Testis (tissue), 3 donors: Measurements from ENCODE around the gene TSEN54. TPM values are rescaled to one million over a fixed set of nuclear protein-coding genes. Genes with fewer than 3 reads are reported as not detected.

Experiments used
- DNase-seq: peaks from one replicate; pipeline ENCODE4 v3.0.0-alpha.2; 2019
- H3K27ac ChIP-seq, 2 donors: fragments of 200-600 bp; sonication (generic); one replicate each; pipeline ENCODE4 v1.5.1; 2019
- H3K27me3 ChIP-seq: fragments of 200-600 bp; sonication (generic); one replicate; pipeline ENCODE4 v1.5.1; 2019
- H3K36me3 ChIP-seq: fragments of 200-600 bp; sonication (generic); one replicate; pipeline ENCODE4 v1.5.1; 2017; ENCODE audit warnings: low read depth; ENCODE audit errors: missing control alignments
- H3K4me1 ChIP-seq: fragments of 200-600 bp; sonication (generic); one replicate; pipeline ENCODE4 v1.5.1; 2019
- H3K4me3 ChIP-seq, 2 donors: fragments of 200-600 bp; sonication (generic); one replicate each; pipeline ENCODE4 v1.5.1; 2017 to 2019
- H3K9me3 ChIP-seq: fragments of 200-600 bp; sonication (generic); one replicate; pipeline ENCODE4 v1.5.1; 2017
- CTCF ChIP-seq, 3 experiments: fragments of 450-650 bp in 2 of 3; fragments of 200-600 bp in 1 of 3; sonication (generic) in 1 of 3; IDR thresholded peaks; one replicate each; pipeline ENCODE4 v1.5.1; 2016 to 2019; ENCODE audit warnings: antibody characterized with exemption in 3 of 3, mild to moderate bottlenecking in 2 of 3, moderate library complexity in 1 of 3
- POLR2A ChIP-seq: fragments of 450-650 bp; IDR thresholded peaks from one replicate; pipeline ENCODE4 v1.6.1; 2017; ENCODE audit warnings: antibody characterized with exemption, mild to moderate bottlenecking, moderate library complexity
- WGBS, 2 donors: methylation state at CpG; one replicate each; pipeline ENCODE4 v1.1.5; 2018; 5-methylcytosine and 5-hydroxymethylcytosine counted together
- intact Hi-C: fragments of 100-400 bp; cut with DNase I; formaldehyde crosslinking; loops from one replicate; pipeline ENCODE4 v1.15.1; 2023; ENCODE audit warnings: low total_unique reads
- polyA plus RNA-seq: library from polyadenylated mRNA; stranded (reverse); fragments of 350-450 nt; fragmentation: Illumina TruSeq; extraction: RNeasy Lipid Tissue Mini Kit (QIAGEN cat#74804); gene quantifications from one replicate; pipeline ENCODE4 v1.2.3, GENCODE V29; 2014; ENCODE audit warnings: low read depth, low replicate concordance; ENCODE audit not compliant: insufficient read depth
- total RNA-seq, 2 donors: library from RNA; depleted of rRNA; stranded (reverse); fragments of >200 nt; gene quantifications; one replicate each; pipeline ENCODE4 v1.2.3, GENCODE V29; 2016

Gene TSEN54
- total and polyA plus RNA-seq, 3 donors from 2014 or later = 28.3 to 46.6 (median 45.7) TPM

GRCh38 chr17:75502072-75502720 is 14.1 kb upstream of the TSEN54 start:
- no peak overlapping the region for H3K4me3 ChIP-seq
- 78 to 80% methylated on average over 1 to 38 of the region's 40 CpGs for WGBS, 2 donors
- H3K27me3 ChIP-seq = no peaks in the 10 kb centered on the region
- no peaks in the 10 kb centered on the region for H3K36me3 ChIP-seq
- intact Hi-C loops = no loop called here
- TF ChIP-seq CTCF (IDR thresholded peaks at IDR 0.05) (no peak), POLR2A (no peak)
- H3K27ac ChIP-seq = peak overlapping the region; percentile 59 to 63
- no peaks in the 10 kb centered on the region for H3K9me3 ChIP-seq
- DNase-seq = no peak
- H3K4me1 ChIP-seq = peaks cover 36% of the 10 kb centered on the region

- H3K27ac ChIP-seq = peak overlapping the region; percentile 59 to 63
Observed at GRCh38 chr17:75502721-75503329, 13.5 kb upstream of the TSEN54 start.

GRCh38 chr17:75503337-75503950 is 12.9 kb upstream of the TSEN54 start:
- Histone ChIP-seq H3K4me1 (peaks cover 32% of the 10 kb centered on the region), H3K4me3 (no peak overlapping the region), H3K27ac (no peak overlapping the region), H3K9me3 (no peaks in the 10 kb centered on the region), H3K36me3 (no peaks in the 10 kb centered on the region), H3K27me3 (no peaks in the 10 kb centered on the region)
- no peak for DNase-seq
- intact Hi-C loops = no loop called here
- TF ChIP-seq POLR2A (no peak), CTCF (IDR thresholded peaks at IDR 0.05) (no peak)
- 89 to 96% methylated on average over 10 to 18 of the region's 23 CpGs for WGBS, 2 donors

More at GRCh38 chr17:75502721-75503329, 13.5 kb upstream of the TSEN54 start:
- WGBS, 2 donors = 91% methylated on average over 25 of the region's 25 CpGs; no CpG with 5 or more reads in 1 of the 2 donors
- no peaks in the 10 kb centered on the region for H3K27me3 ChIP-seq
- TF ChIP-seq POLR2A (no peak), CTCF (IDR thresholded peaks at IDR 0.05) (no peak)
- H3K4me1 ChIP-seq = peaks cover 36% of the 10 kb centered on the region
- DNase-seq = no peak
- H3K9me3 ChIP-seq = no peaks in the 10 kb centered on the region
- no peaks in the 10 kb centered on the region for H3K36me3 ChIP-seq
- H3K4me3 ChIP-seq = no peak overlapping the region
- intact Hi-C loops = no loop called here

GRCh38 chr17:75503976-75504346 is 12.4 kb upstream of the TSEN54 start:
- no peak overlapping the region for H3K27ac ChIP-seq
- peaks cover 27% of the 10 kb centered on the region for H3K4me1 ChIP-seq
- no peaks in the 10 kb centered on the region for H3K9me3 ChIP-seq
- DNase-seq = no peak
- WGBS, 2 donors = 72 to 74% methylated on average over 12 to 13 of the region's 13 CpGs
- no peaks in the 10 kb centered on the region for H3K27me3 ChIP-seq
- no peak overlapping the region for H3K4me3 ChIP-seq
- intact Hi-C loops = no loop called here
- H3K36me3 ChIP-seq = no peaks in the 10 kb centered on the region
- TF ChIP-seq CTCF (IDR thresholded peaks at IDR 0.05) = no peak
- TF ChIP-seq POLR2A = no peak
